HG02970 (cell line): ENCODE results near the gene RNF217.
"Not testable (repeated sequence)": the region's sequence is repeated elsewhere in the genome, so short reads cannot be mapped to it uniquely, and the experiment has no call there.

Source experiments
- ATAC-seq: cut with Tn5 transposase; IDR thresholded peaks from one replicate; pipeline ENCODE4 v1.9.1; 2021; ENCODE audit warnings: mild to moderate bottlenecking, moderate library complexity, moderate number of reproducible peaks; ENCODE audit not compliant: unreplicated experiment, low FRiP score

The RNF217 gene

DNA sequence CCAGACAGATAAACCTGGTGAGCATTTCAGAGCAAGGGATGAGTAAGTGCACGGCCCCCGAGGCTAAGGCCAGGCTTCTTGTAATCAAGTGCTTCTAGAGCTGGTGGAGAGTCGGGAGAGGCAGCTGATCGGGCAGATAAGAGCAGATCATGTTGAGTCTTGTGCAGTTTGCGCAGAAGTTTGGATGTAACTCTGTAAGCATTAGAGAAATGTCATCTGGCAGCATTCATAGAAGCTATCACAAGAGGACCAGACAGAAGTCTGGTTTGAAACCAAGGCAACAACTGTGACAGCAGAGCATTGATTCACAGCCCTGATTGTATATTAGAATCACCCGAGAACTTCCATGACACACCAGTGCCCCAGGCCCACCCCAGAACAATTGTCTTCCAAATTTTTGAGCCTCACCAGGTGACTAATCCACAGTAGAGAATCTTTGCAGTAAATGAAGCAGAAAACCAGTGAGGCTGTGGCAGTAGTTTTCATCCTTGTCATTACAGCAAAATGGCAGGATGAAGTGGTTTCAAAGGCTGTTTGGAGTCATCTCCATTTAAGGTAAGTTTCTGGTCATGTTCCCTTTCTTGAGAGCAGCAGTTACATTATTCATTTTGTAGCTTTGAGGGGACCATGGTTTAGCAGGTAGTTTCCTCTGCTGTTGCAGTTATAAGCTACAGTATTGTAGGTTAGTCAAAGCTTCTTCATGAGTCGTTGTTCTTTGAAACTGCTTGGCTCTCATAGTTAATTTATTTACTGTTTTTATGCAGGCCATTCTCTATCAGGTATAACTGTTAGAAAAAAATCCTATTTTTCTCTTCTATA is 84.1 kb downstream of the RNF217 start:
- no peak for ATAC-seq

DNA sequence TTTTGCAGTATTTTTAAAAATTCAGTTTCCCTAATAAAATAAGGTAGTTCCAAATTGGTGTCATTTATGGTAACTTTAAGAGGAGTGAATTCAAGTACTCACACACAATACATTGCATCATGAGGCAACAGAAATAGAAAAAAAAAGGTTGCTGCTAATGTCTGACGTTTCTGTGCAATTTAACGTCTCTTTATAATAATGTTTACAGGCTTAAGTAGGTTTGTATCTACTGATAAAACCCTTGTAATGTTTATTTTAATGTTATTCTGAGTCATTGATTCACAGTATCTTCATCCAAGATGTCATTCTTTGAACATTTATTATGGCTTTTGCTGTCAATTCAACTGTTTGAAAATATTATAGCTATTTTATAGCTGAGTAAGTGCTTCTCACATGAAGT is 86.0 kb downstream of the RNF217 start:
- no peak for ATAC-seq

DNA sequence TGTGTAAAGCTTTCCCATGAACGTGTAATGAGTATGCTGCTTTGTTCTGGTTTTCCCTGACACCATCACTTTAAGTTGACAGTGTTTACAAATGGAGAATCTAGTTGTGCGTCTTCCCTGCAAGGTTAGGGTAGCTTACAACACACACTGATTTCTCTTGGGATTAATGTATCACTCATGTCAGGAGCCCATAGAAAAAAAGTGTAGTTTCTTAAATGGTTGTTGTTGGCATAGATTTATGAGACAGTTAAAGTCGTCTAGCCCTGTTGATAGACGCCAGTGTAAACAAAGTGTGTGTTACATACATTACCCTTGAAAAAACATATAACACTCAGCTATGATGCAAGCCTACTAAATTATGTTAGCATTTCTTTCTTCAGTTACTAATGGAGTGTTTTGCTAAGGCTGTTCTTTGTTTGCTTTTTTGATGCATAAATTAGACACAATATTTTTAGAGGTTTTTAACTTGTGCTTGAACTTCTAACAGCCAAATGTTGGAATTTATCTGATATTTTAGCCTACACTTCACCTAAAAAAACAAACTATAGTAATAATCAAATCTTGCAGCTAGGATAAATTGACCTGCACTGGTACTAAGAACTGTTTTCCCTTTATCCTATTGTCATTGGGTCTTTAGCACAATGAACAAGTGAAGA is 88.6 kb downstream of the RNF217 start:
- no peak for ATAC-seq

DNA sequence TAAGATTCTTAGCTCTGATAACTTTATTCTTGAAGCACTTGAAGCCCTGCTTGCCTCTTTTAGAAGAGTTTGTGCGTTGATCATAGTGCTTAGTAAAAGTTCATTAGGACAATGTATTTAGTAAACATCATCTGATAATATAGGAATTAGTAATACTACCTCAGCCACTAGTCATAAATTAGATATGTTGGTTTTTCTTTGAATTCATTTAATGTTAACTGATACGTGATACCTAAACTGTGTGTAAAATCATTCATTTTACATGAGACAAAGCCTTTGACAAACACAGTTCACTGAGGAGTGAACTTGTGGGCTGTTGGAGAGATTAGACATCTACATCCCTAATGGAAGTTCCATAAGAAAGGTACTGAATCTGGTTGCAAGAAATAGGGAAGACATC is 91.6 kb downstream of the RNF217 start:
- ATAC-seq = no peak

DNA sequence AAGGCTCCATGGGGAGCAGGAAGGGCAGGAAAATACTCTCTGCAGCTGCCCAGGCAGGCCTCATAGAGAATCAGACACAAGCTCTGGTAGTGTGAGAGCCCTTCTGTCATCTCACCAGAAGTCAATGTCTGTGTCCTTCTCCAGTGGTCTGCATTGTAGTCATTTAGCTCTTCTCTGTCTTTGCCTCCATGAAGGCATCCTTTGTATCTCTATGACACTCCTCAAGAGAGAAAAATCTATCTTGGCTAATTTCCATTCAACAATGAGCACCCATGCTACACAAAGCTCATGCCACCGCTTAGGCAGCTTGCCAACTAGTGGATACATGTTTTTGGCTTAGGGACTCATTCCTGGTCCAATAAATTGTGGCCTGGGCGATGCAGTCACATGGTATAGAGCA is 92.1 kb downstream of the RNF217 start:
- ATAC-seq = no peak

DNA sequence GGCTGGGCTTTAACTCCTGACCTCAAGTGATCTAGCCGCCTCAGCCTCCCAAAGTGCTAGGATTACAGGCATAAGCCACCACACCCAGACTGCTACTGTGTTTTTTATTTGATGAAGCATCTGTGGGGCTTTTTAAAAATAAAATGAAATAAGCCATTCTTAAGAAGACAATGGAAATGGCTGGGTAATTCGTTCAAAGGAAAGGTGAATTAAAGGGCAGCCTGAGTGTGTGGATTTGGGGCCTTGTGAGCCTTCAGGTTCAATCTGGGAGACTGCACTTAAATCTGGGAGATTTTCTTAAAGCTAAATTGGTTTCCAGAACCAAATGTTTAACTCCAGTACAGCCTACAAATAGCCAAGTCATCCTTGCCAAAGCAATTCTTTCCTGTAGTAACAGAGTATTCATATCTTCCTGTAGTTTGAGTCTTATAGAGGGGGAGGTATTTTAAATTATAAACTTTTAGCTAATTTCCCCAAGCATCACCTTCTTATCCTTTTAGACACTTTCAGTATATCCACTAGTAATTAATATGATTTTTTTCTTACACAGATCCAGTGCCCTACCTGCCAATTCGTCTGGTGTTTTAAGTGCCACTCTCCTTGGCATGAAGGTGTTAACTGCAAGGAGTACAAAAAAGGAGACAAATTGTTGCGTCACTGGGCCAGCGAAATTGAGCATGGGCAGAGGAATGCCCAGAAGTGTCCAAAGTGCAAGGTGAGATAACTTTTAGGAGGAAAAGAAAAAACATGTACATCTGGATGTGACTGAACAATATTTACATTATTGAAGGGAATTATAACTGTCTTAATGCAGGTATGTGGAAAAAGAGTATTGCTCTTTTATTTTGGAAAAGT is 95.4 kb downstream of the RNF217 start:
- ATAC-seq = no peak

DNA sequence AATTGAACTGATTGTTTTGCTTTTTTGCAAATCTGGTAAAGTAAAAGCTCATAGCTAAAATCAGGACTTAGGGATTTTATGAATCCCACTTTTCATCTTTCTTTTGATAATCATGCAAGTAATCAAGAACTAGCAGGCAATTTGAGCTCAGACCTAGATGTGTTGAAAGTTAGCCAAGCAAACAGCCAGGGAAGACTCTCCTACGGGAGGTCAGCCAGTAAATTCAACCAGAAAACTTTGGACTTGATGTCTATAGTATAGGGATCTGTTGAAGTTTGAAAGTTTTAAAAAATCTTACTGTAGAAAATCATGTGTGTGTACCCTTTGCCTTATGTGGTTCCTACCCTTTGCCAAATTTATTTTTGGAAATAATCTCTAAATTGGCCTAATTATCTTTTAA is 96.3 kb downstream of the RNF217 start:
- no peak for ATAC-seq

DNA sequence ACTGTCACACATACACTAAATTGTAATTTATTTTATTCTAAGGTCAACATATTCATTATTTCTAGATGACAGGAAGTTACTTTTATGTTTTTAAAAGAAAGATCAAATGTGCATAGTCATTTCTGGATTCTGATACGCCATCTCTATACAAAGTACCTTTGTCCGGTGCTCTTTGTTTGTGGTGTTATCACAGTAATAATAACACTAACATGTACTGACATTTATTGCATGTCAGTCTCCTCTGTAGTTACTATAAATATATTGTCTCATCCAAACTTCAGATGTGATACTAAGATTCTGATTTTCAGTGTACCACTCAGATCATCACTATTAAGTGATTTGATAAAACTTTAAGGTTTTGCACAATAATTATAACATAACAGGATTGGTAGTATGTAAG is 101.1 kb downstream of the RNF217 start:
- ATAC-seq = no peak

DNA sequence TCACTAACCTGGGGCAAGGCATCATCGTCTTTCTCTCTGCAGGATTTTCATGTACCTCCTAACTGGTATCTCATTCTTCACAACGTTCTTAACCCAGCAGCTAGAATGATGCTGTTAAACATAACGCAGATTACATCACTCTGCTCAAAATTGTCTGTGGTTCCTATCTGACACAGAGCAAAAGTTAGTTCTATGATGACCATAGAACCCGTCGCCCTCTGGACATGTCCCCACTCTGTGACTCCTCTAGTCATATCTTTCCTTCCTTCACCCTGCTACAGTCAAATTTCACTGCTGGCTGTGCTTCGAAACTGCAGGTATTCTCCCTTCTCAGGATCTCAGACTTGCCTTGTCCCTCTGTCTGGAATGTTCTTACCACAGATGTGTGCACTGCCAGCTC is 103.9 kb downstream of the RNF217 start:
- no peak for ATAC-seq

DNA sequence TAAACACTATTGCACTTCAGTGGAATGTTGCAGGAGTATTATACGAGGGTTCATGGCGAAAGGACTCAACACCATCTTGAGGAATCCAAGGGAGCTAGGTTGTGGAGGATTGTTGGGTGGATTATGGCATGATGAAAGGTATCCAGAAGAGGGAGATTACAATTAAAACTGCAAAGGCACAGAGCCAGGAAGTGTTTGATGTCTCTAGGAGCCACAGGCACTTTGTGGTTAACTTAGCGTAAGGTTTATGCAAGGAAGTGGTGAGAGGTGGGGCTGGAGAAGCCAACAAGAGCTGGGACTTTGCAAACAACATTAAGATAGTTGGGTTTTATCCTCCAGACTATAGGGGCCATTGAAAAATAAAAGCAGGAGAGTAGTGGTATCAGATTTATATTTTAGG is 104.7 kb downstream of the RNF217 start:
- no peak for ATAC-seq

DNA sequence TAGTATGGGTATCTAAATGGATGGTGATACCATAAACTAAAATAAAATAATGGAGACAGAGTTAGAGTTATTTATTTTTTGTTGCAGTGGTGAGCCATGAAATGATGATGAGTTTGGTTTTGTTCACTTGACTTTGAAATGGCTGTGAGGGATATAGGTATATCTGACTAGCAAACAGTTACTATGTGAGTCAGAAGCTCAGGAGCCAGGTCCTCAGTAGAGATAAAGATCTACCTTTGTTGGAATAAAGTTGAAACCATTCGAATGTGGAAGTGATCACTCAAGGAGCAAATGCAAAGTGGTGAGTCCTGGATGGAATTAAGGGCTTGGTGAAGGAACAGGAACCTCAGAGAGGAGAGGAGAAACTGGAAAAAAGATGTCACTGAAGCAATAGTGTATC is 105.3 kb downstream of the RNF217 start:
- ATAC-seq = no peak

DNA sequence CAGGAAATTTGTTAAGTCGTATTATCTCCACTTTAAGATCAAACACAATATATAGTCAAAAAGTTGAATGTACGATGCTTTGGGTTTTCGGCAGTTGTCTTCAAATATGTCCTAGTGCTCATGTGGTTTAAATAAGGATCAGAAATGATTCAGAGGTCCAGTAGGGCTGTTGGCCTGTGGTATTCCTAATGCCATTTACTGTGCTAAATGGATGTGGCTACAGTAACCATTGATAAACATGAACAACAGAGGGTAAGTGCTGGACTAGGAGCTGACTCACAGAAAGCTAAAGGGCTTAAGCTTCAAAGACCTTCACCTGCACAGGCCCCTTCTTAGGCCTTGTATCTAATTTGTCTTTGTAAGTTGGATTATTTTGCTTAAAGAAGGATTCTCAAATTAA is 110.8 kb downstream of the RNF217 start:
- ATAC-seq = no peak

DNA sequence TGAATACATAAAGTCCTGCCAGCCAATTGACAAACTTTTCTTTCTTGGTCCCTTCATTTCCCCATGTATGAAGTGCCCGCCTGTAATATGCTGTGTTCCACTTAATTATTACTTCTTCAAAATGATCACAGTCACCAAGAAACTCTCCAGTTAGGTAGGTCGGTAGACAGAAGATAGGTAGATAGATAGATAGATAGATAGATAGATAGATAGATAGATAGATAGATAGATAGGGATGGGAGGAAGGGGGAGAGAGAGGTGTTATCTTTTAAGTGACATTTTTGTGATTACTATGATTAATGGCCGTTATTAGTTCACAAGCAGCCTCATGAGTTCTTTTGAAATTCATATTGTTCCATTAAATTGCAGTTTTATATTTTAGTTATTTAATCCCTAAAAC is 111.9 kb downstream of the RNF217 start:
- no peak for ATAC-seq

DNA sequence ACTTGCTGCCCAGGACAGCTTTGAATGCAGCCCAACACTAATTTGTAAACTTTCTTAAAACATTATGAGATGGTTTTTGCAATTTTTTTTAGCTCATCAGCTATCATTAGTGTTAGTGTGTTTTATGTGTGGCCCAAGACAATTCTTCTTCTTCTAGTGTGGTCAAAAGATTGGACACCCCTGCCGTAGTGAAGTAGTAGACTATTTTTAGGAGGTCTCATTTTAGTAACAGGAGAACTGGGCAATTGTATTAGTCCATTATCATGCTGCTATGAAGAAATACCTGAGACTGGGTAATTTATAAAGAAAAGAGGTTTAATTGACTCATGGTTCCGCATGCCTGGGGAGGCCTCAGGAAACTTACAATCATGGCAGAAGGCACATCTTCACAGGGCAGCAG is 112.8 kb downstream of the RNF217 start:
- ATAC-seq = not testable (repeated sequence)

DNA sequence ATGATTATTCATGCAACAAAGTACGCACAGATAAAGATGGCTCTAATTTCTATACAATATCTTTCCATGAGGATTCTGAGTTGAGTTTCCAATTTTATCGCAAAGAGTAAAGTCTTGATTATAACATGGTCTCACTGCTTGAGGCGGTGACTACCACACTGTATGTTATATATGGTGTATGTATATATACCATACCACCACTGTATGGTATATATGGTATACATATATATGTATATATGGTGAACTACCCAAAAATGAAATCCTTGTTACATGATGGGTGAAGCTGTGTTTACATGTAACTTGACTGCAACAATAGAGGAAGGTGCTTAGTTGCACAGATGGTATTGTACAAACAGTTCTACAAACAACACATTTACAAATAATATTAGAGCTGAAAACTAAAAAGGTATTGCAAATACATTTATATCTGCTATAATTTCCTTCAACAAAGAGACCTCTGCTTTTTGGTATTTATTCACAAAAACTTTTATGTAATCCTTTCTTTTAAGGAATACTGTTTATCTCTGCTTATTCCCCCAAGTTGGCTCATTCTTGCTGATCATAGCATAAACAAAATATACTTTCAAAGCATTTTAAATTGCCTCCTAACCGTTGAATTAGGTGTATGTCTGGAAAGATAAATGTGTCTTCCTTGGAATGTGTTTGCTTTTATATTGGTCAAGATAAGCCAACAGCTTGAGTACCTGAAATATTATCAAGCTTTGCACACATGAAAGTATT is 113.7 kb downstream of the RNF217 start:
- ATAC-seq = no peak

DNA sequence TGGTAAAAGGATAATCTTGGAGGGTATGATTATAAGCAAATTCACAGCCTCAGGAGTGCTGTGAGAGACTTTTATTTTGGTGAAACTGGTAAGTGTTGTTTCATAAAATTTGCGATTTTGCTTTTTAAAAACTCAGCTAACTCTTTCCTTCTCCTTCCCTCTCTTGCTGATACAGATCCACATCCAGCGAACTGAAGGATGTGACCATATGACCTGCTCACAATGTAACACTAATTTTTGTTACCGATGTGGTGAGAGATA is 114.2 kb downstream of the RNF217 start:
- ATAC-seq = no peak

DNA sequence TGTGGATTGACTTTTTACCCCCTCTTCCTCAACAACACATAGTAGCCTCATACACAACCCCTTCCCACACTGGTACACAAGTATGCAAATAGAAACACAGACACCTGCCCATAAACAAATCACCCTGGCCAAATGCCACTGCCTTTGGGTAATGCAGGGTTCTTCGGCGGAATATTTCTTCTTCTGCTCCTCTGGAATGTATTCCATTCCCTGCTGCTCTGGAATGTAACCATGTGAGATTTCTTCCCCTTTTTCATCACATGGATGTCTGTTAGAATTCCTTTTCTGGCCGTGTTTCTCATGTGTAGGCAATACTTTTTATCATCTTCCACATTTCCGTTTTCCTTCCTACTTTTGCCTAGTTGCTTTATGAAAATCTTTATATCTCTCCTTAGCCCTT is 115.2 kb downstream of the RNF217 start:
- ATAC-seq = no peak

DNA sequence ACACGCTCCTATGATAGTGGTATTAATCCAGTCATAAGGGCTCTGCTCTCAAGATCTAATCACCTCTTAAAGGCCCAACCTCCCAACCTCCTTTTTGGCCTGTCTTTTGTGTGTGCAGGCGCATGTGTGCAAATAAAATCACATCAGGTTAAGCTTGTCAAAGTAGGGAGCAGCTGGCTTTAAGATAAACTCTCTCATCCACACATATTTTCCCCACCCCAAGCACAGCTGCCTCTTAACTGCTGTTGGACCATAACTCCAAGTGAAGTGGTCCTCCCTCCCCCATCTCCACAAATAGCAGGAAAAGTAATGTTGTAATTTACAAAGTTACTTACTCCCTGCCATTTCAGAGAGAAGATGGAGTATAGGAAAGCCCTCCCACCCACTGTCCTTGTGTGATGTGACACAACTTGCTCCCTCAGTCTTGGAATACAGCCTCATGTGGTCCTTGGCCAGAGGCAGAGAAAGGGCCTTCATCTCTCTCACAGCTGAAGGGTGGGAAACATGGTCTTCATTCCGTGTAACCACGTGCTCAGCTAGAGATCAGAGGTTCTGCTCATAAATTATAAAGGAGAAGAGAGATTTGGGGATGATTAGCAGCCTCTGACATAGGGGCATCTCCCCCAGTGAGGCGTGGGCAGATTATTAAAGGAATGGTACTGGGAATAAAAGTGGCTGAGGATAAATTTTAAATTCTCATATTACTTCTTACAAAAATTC is 116.5 kb downstream of the RNF217 start:
- no peak for ATAC-seq

DNA sequence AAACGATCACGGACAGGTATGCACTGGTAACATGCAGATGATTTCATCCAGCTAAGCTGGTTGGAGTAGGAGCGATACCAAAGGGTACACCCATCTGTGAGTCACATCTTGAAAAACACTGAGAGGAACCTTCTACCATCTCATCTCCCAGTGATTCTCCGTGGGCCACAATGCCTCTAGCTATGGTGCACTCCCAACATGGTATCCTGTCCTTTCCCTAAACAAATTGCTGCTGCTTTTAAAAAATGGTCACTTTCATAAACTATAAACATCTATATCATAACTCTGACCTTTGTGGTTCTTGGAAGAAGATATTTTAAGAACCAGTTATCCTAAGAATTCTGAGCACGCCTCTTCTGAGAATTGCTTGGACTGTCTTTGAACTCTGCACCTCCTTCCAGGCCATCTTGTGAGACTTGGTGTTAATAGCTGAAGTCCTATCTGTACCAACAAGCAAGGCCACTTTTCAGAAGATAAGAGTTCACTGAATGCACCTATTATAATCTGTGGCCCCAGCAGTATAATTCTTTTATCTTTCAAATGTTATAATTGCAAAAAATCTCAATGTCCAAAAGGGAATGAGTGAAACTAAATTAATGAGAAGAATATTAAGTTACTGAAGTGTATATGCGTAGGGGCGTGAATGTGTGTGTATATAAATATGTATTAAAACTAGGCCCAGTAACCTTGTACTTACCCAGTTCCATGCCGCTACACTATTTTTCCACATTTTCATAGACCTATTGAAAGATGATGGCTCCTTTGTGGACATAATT is 120.9 kb downstream of the RNF217 start:
- no peak for ATAC-seq

DNA sequence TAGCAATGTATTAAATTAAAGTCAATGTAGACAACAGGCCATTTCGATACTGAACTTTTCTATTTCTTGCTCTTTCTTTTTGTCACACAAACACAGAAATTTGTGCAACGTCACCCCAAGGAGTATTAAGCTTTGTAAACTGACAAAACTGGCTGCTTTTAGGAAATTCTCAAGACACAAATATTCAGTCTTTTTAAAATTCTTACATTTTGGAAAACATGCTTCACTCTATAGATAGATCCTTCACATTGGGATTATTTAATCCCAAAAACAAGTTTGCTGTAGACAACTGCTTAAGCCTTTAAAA is 121.4 kb downstream of the RNF217 start:
- ATAC-seq = no peak
